Fibroblast of pulmonary artery (primary cell): ENCODE results near the gene STPG2.
"Not testable (repeated sequence)": the region's sequence is repeated elsewhere in the genome, so short reads cannot be mapped to it uniquely, and the experiment has no call there.

Source experiments
- DNase-seq: peaks from one replicate; pipeline ENCODE4 v3.0.0-alpha.2; 2010; ENCODE audit warnings: low read depth
- H3K4me3 ChIP-seq: replicated peaks from 2 replicates; pipeline ENCODE4 v1.5.1; 2011; ENCODE audit warnings: low read depth, mild to moderate bottlenecking, control low read depth, low read length, moderate library complexity
- TF ChIP-seq, protein P1 (sequence below): IDR thresholded peaks from 2 replicates; pipeline ENCODE4 v1.5.1; 2011; ENCODE audit warnings: mild to moderate bottlenecking, control low read depth, low read length, inconsistent platforms; ENCODE audit errors: missing control alignments

STPG2 gene

DNA sequence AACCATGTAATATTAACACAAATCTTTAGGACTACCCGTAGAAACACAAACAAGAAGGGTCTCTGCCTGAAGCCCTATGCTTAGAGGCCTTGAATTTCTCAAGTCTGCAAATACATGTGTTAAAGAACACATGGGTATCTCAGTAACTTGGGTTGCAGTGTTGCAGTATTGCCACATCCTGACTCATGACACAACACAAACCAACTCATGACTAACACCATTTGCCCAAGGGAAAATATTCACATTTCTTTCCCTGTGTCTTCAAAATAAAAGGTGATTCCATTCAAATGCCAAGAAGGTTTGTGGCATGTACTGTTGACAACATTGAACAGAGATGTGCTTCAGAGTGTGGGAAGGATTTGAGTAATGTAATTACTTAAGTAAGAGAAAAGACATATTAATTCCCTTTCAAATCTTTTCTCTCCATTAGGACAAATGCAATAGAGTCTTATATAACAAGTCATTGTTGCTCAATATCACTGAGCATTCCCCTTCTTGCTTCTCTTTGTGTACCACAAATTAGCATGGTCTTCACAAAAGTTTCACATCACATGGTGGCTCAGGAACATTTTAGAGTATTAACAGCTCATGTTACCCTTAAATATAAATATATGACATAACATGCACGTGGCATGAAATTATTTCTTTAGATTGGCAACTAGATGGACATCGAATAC lies 487.1 kb downstream of the STPG2 start:
- TF ChIP-seq, protein P1, sequence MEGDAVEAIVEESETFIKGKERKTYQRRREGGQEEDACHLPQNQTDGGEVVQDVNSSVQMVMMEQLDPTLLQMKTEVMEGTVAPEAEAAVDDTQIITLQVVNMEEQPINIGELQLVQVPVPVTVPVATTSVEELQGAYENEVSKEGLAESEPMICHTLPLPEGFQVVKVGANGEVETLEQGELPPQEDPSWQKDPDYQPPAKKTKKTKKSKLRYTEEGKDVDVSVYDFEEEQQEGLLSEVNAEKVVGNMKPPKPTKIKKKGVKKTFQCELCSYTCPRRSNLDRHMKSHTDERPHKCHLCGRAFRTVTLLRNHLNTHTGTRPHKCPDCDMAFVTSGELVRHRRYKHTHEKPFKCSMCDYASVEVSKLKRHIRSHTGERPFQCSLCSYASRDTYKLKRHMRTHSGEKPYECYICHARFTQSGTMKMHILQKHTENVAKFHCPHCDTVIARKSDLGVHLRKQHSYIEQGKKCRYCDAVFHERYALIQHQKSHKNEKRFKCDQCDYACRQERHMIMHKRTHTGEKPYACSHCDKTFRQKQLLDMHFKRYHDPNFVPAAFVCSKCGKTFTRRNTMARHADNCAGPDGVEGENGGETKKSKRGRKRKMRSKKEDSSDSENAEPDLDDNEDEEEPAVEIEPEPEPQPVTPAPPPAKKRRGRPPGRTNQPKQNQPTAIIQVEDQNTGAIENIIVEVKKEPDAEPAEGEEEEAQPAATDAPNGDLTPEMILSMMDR = no peak
- DNase-seq = peak; percentile 93

DNA sequence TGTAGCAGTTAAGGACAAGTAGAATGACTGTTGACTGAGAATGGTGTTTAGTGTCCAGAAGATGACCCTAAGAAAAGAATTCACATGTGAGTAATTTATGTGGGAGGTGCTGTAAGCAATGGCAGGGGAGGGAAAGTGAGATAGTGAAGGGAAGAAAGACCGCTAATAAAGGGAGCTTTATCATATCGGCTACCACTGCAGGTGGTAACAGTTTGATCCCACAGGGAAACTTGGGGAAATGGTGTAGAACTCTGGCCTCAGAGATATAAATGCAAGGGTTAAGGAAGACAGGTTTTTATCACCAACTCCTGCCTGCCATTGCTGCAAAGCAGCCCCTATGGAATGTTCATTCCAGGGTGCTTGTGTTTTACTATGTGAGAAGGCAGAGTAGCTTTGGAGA lies 489.6 kb downstream of the STPG2 start:
- peak; percentile 9 for DNase-seq
- H3K4me3 ChIP-seq = no peak overlapping the region
- TF ChIP-seq, protein P1 = no peak

More for the DNA sequence above, 487.1 kb downstream of the STPG2 start:
- H3K4me3 ChIP-seq = no peak overlapping the region

DNA sequence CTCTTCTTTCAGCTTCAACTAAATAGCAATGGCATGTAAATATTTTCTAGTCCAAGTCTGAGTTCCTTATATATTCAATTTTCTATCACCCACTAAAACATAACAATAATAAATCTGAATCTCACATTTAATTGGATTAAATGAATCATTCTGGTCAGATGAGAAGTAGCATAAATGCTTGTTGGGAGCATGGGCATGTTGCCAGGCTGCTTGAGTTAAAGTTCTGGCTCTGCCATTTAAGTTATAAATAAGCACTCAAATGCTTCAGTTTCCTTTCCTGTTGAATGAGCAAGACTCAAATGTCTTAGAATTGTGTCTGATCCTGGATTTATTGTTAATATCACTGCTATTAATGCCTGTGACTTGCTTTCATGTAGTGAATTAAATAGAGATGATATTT lies 496.3 kb downstream of the STPG2 start:
- TF ChIP-seq, protein P1 = no peak
- peak; percentile 62 for DNase-seq
- no peak overlapping the region for H3K4me3 ChIP-seq

DNA sequence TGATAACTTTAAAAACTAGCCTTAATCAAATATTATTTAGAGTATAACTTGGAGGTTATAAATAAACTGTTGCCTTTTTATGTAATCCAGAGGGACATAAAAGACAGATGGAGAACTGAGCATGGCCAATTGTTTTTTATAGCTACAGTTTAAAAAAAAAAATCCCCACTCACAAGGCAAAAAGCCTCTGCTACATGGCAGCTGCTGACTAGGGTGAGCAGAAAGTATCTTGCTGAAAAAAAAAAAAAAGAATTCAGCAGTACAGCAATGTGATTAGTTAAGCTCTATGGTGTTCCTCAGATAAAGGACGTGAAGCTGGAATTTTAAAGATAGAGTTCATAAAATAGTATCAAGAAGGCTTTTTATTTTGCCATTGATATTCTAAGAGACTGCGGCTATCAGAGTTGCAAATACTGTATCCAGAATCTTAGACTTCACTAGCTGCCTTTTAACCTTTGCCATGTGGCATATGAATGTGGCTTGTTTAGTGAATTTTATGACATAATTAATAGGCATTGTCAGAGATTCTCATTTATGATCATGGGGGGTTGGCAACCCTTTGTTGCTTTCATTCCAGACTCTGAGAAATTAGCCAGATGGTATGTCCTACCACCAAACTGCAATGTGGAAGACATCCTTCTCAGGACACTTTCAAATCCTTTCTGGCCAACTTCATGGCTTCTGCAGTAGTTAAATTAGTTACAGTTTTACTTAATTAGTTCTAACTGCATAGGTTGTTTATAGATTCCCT lies 498.0 kb downstream of the STPG2 start:
- no peak for DNase-seq
- TF ChIP-seq, protein P1 = no peak
- no peak overlapping the region for H3K4me3 ChIP-seq

DNA sequence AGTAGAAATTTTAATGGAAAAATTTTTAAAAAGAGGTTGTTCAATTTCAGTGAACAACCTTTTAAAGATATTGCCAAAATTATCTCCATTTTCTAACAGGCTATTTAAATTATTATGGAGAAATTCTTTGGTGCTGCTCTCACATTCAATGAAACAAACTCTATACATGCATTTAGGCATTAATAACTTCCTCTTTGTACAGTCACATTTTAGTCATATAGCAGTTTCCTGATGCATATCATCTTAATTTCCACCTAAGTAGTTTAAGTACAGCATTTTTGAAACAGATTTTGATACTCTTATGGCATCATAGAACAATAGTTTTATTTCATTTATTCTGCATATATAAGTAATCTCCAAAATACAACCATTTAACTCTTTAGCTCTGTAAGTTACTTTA lies 500.1 kb downstream of the STPG2 start:
- TF ChIP-seq, protein P1 = no peak
- no peak for DNase-seq
- no peak overlapping the region for H3K4me3 ChIP-seq

DNA sequence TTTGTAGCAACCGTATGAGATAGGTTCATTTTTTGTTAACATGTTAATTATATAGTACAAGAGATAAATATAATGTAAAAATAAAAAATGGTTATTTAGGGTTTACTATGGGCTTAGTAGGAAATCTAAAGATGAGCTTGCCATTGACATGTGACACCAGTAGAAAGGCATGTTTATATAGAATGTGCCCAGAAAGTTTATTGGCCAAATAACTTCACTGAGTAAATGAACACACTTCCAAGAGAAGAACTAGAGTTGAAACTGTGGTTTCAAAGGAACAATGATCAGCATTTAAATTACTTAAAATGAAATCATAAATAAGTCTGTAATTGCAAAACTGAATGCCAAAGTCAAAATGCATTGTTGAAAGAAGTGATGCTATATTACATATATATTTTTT lies 503.3 kb downstream of the STPG2 start:
- H3K4me3 ChIP-seq = no peak overlapping the region
- no peak for DNase-seq
- TF ChIP-seq, protein P1 = no peak

DNA sequence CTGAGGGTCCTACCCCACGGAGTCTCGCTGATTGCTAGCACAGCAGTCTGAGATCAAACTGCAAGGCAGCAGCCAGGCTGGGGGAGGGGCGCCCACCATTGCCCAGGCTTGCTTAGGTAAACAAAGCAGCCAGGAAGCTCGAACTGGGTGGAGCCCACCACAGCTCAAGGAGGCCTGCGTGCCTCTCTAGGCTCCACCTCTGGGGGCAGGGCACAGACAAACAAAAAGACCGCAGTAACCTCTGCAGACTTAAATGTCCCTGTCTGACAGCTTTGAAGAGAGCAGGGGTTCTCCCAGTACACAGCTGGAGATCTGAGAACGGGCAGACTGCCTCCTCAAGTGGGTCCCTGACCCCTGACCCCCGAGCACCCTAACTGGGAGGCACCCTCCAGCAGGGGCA lies 509.4 kb downstream of the STPG2 start:
- not testable (repeated sequence) for H3K4me3 ChIP-seq, DNase-seq
